ENCODE measurements around the gene CCNL1. TPM values are rescaled to one million over a fixed set of nuclear protein-coding genes. Genes with fewer than 3 reads are reported as not detected.

Gene CCNL1
- total and polyA plus RNA-seq, 2 experiments from 2014 or later, result 77.5 to 97.7 TPM

DNA sequence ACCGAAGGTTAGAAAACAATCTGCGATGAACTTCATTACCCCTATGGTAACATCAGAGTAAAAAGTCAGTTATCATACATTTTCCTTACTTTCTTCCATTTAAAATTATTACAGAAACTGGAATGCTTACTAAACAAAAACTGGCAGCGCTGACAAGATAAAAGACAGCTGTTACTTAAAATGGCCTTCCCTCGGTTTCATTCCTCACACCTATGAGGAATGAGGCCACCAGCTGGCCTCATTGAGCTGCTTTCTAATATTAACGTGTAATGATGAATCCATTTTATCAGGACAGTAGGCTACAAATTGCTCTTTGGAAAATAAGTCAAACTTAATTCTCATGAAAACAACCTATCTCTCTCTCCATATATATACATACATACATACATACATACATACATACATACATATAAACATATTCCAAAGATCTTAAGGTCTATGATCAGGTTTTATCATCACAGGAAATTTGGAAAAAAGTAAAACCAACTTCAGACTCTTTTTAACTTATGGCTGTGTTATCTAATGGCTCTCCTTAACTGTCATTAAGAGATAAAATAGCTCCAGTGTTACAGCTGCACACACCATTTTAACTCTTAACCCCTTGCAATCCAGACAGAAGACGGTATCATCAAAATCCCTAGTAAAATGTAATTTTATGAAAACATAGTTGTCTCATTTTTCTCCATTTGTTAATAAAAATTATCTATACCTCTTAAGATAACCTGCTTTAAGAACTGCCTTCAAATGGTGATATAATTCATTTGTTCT is 5.2 kb downstream of the CCNL1 start:
- Histone ChIP-seq H3F3A (ENCODE audit: insufficient read depth) (peaks cover 85% of the 10 kb centered on the region), H3K36me3 (ENCODE audit: low read depth) (peaks cover 91% of the 10 kb centered on the region), H4K20me1 (ENCODE audit: insufficient read depth) (peaks cover 37% of the 10 kb centered on the region), H3K79me2 (ENCODE audit: insufficient read depth) (peaks cover 100% of the 10 kb centered on the region), H3K9me3 (ENCODE audit: low read depth) (no peaks in the 10 kb centered on the region), H3K27ac (no peak overlapping the region), H3K4me3 (peak overlapping the region; percentile 86), H3K4me1 (ENCODE audit: insufficient read depth) (peaks cover 49% of the 10 kb centered on the region), H3K9ac (peak overlapping the region; percentile 100), H2AFZ (no peak overlapping the region), H3K4me2 (ENCODE audit: unreplicated experiment) (peak overlapping the region; percentile 95), H3K27me3 (replicated peaks; ENCODE audit: insufficient read depth) (no peaks in the 10 kb centered on the region), H3K9me2 (ENCODE audit: insufficient read depth) (no peaks in the 10 kb centered on the region)
- WGBS, 2 experiments (ENCODE audit: low coverage in 1 of 2, low lambda C conversion rate in 2 of 2, missing lambda C conversion rate in 2 of 2), result 48 to 53% methylated on average over 6 of the region's 6 CpGs
- in situ Hi-C loops (cut with MboI), result no loop called here
- DNase-seq, result no peak
- no peak for TF ChIP-seq EZH2 (IDR thresholded peaks at IDR 0.05; ENCODE audit: insufficient read depth, poor library complexity, severe bottlenecking)
- TF ChIP-seq EZH2phosphoT487 (IDR thresholded peaks at IDR 0.05; ENCODE audit: insufficient read depth, low read depth), result no peak

- no peak overlapping the region for H2AFZ ChIP-seq
- peaks cover 98% of the 10 kb centered on the region for H3K36me3 ChIP-seq (ENCODE audit: low read depth)
- H3K4me3 ChIP-seq, result no peak overlapping the region
- H3K9ac ChIP-seq, result no peak overlapping the region
- H3K4me2 ChIP-seq (ENCODE audit: unreplicated experiment), result no peak overlapping the region
- H3K9me2 ChIP-seq (ENCODE audit: insufficient read depth), result no peaks in the 10 kb centered on the region
- in situ Hi-C loops (cut with MboI), result no loop called here
- 68 to 78% methylated on average over 1 of the region's 1 CpG for WGBS, 2 experiments (ENCODE audit: low coverage in 1 of 2, low lambda C conversion rate in 2 of 2, missing lambda C conversion rate in 2 of 2)
- no peaks in the 10 kb centered on the region for H3K9me3 ChIP-seq (ENCODE audit: low read depth)
- no peak for TF ChIP-seq EZH2 (IDR thresholded peaks at IDR 0.05; ENCODE audit: insufficient read depth, poor library complexity, severe bottlenecking)
- no peak for TF ChIP-seq EZH2phosphoT487 (IDR thresholded peaks at IDR 0.05; ENCODE audit: insufficient read depth, low read depth)
- DNase-seq, result no peak
- no peaks in the 10 kb centered on the region for H3K27me3 ChIP-seq (replicated peaks; ENCODE audit: insufficient read depth)
- H3K27ac ChIP-seq, result no peak overlapping the region
- H3K79me2 ChIP-seq (ENCODE audit: insufficient read depth), result peaks cover 89% of the 10 kb centered on the region
- H3K4me1 ChIP-seq (ENCODE audit: insufficient read depth), result peaks cover 44% of the 10 kb centered on the region
- H4K20me1 ChIP-seq (ENCODE audit: insufficient read depth), result peaks cover 34% of the 10 kb centered on the region
- peaks cover 90% of the 10 kb centered on the region for H3F3A ChIP-seq (ENCODE audit: insufficient read depth)
These were observed 7.0 kb downstream of the CCNL1 start for GRCh38 chr3:157152930-157153329.

DNA sequence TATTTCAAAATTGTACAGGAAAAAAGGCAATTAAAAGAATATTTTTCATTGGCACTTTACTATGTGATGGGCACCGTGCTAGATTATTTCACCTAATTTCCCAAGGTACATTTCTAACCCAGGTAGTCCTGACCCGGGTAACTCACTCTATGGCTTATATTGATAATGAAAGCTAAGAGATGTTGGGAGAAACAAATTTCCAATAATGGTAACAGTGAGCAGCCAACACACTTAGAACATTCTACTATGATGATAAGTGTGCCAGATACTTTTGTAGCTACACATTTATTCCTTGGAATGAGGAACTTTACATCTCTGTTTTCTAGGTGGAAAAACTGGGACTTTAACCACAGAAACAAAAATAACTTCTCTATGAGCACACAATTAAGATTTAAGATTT is 7.5 kb downstream of the CCNL1 start:
- TF ChIP-seq EZH2 (IDR thresholded peaks at IDR 0.05; ENCODE audit: insufficient read depth, poor library complexity, severe bottlenecking) (no peak), EZH2phosphoT487 (IDR thresholded peaks at IDR 0.05; ENCODE audit: insufficient read depth, low read depth) (no peak)
- H3K9ac ChIP-seq, result no peak overlapping the region
- no peak for DNase-seq
- 73 to 74% methylated on average over 2 of the region's 2 CpGs for WGBS, 2 experiments (ENCODE audit: low coverage in 1 of 2, low lambda C conversion rate in 2 of 2, missing lambda C conversion rate in 2 of 2)
- in situ Hi-C loops (cut with MboI), result no loop called here
- peaks cover 84% of the 10 kb centered on the region for H3K79me2 ChIP-seq (ENCODE audit: insufficient read depth)
- H3F3A ChIP-seq (ENCODE audit: insufficient read depth), result peaks cover 90% of the 10 kb centered on the region
- no peaks in the 10 kb centered on the region for H3K9me3 ChIP-seq (ENCODE audit: low read depth)
- H3K27ac ChIP-seq, result no peak overlapping the region
- no peaks in the 10 kb centered on the region for H3K27me3 ChIP-seq (replicated peaks; ENCODE audit: insufficient read depth)
- H3K4me2 ChIP-seq (ENCODE audit: unreplicated experiment), result no peak overlapping the region
- peaks cover 100% of the 10 kb centered on the region for H3K36me3 ChIP-seq (ENCODE audit: low read depth)
- H3K4me3 ChIP-seq, result no peak overlapping the region
- H2AFZ ChIP-seq, result no peak overlapping the region
- peaks cover 39% of the 10 kb centered on the region for H3K4me1 ChIP-seq (ENCODE audit: insufficient read depth)
- H3K9me2 ChIP-seq (ENCODE audit: insufficient read depth), result no peaks in the 10 kb centered on the region
- H4K20me1 ChIP-seq (ENCODE audit: insufficient read depth), result peaks cover 29% of the 10 kb centered on the region

GRCh38 chr3:157151627-157152026 is 8.3 kb downstream of the CCNL1 start:
- H3K27ac ChIP-seq, result no peak overlapping the region
- DNase-seq, result no peak
- peaks cover 100% of the 10 kb centered on the region for H3K36me3 ChIP-seq (ENCODE audit: low read depth)
- H3K79me2 ChIP-seq (ENCODE audit: insufficient read depth), result peaks cover 76% of the 10 kb centered on the region
- no peaks in the 10 kb centered on the region for H3K9me2 ChIP-seq (ENCODE audit: insufficient read depth)
- H2AFZ ChIP-seq, result no peak overlapping the region
- peaks cover 90% of the 10 kb centered on the region for H3F3A ChIP-seq (ENCODE audit: insufficient read depth)
- H3K4me3 ChIP-seq, result no peak overlapping the region
- H3K4me2 ChIP-seq (ENCODE audit: unreplicated experiment), result no peak overlapping the region
- H4K20me1 ChIP-seq (ENCODE audit: insufficient read depth), result peaks cover 21% of the 10 kb centered on the region
- H3K9ac ChIP-seq, result no peak overlapping the region
- H3K4me1 ChIP-seq (ENCODE audit: insufficient read depth), result peaks cover 31% of the 10 kb centered on the region
- in situ Hi-C loops (cut with MboI), result no loop called here
- 79 to 80% methylated on average over 2 of the region's 2 CpGs for WGBS, 2 experiments (ENCODE audit: low coverage in 1 of 2, low lambda C conversion rate in 2 of 2, missing lambda C conversion rate in 2 of 2)
- H3K27me3 ChIP-seq (replicated peaks; ENCODE audit: insufficient read depth), result no peaks in the 10 kb centered on the region
- H3K9me3 ChIP-seq (ENCODE audit: low read depth), result no peaks in the 10 kb centered on the region
- TF ChIP-seq EZH2 (IDR thresholded peaks at IDR 0.05; ENCODE audit: insufficient read depth, poor library complexity, severe bottlenecking) (no peak), EZH2phosphoT487 (IDR thresholded peaks at IDR 0.05; ENCODE audit: insufficient read depth, low read depth) (no peak)

Data from GM23248 (cell line).